ENCODE results near the gene VPS25. TPM values are rescaled to one million over a fixed set of nuclear protein-coding genes. Genes with fewer than 3 reads are reported as not detected.

Gene VPS25
- total RNA-seq, 6 donors from 2014 or later: 19.0 to 54.6 (median 36.7) TPM

DNA sequence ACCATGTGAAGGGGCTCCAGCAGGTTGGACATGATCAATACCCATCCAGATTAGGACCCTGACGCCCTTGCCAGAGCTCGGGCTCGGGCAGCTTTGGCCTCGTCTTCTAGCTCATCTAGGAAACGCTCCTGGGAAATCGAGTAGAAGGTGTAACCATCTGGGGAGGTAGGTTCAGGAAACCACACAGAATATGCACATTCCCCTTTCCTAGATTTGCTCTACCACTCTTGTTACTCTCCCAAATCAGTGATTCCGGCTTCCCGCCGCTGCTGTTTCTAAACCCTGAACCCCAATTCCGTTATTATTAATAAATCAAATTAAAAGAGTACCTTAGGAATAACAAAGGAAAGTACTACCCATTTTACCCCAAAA, 24.7 kb downstream of the VPS25 start:
- peaks cover 0 to 8% (median 0%) of the 10 kb centered on the region in 4 donors for H3K36me3 ChIP-seq
- ATAC-seq (ENCODE audit: low FRiP score in 2 of 2): no peak
- DNase-seq: no peak
- peaks cover 18 to 24% (median 22%) of the 10 kb centered on the region in 4 donors for H3K4me1 ChIP-seq
- TF ChIP-seq, protein P1, sequence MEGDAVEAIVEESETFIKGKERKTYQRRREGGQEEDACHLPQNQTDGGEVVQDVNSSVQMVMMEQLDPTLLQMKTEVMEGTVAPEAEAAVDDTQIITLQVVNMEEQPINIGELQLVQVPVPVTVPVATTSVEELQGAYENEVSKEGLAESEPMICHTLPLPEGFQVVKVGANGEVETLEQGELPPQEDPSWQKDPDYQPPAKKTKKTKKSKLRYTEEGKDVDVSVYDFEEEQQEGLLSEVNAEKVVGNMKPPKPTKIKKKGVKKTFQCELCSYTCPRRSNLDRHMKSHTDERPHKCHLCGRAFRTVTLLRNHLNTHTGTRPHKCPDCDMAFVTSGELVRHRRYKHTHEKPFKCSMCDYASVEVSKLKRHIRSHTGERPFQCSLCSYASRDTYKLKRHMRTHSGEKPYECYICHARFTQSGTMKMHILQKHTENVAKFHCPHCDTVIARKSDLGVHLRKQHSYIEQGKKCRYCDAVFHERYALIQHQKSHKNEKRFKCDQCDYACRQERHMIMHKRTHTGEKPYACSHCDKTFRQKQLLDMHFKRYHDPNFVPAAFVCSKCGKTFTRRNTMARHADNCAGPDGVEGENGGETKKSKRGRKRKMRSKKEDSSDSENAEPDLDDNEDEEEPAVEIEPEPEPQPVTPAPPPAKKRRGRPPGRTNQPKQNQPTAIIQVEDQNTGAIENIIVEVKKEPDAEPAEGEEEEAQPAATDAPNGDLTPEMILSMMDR (IDR thresholded peaks at IDR 0.05): no peak
- TF ChIP-seq POLR2AphosphoS5 (IDR thresholded peaks at IDR 0.05) (no peak), POLR2A (IDR thresholded peaks at IDR 0.05) (no peak), EP300 (IDR thresholded peaks at IDR 0.05) (no peak)
- 19 to 21% methylated on average over 10 of the region's 10 CpGs for WGBS, 2 donors
- H3K27me3 ChIP-seq: no peaks in the 10 kb centered on the region
- peak overlapping the region; percentile 50 to 95 (median 78) for H3K4me3 ChIP-seq
- H3K9me3 ChIP-seq: no peaks in the 10 kb centered on the region
- H3K27ac ChIP-seq: peak overlapping the region; percentile 55 to 92 (median 78)

DNA sequence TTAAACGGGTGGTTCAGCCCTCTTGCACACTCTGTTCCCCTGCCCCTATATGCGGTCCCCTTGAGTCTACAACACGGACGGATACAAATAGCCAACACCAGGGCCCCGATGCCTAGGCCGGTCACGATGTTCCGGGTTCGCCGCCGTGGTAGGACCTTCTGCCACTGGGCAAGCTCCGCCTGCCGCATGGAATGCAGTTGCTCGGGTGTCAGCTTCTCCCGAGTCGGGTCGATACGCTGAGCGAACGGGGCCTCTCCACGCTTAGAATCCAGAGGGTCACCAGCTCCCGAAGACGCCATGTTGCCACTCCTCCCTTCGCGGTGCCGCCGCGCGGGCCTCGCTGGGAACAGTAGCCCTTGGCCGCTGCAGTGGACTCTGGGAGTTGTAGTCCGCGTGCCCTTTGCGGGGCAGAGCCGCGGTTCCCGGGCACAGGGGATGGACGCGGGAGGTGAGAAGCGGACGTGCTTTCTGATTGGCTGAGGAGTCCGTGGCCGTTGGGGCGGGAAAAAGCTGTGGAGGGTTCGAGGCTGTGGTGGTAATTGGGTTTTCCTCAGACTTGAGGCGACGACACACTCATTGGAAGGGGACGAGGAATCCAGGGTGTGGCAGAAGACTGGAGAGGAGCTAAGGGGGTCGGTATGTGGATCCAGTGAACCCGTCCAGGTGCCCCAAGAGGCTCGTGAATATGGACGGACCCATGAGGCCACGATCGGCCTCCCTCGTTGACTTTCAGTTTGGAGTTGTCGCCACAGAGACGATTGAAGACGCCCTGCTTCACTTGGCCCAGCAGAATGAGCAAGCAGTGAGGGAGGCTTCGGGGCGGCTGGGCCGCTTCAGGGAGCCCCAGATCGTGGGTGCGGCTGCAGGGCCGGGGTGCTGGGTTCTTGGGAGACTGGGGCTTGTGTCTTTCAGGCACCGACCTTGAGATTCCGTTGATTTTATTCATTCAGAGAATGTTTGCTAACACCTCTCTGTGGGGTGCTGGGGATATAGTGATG, 25.4 kb downstream of the VPS25 start, which contains the start of the genes CNTD1 and COA3:
TSS of gene CNTD1 (plus strand) at position 479 of the 998 bp plus-strand sequence. CDS start at position 686, 207 bp downstream.
TSS of gene COA3 (minus strand) at position 322 of the 998 bp plus-strand sequence. CDS start at position 299, 23 bp downstream.
- peak within 1 kb of the TSS; percentile 55 to 92 (median 78) for H3K27ac ChIP-seq
- WGBS, 2 donors: 21 to 26% methylated on average over 41 to 66 of the region's 66 CpGs
- TF ChIP-seq, protein P1 (IDR thresholded peaks at IDR 0.05): peak in 2 of 6 experiments; percentile 17 to 28
- peak; percentile 38 to 55 for TF ChIP-seq POLR2AphosphoS5 (IDR thresholded peaks at IDR 0.05)
- TF ChIP-seq POLR2A (IDR thresholded peaks at IDR 0.05): peak in 2 of 4 donors; percentile 24 to 47
- no peak for TF ChIP-seq EP300 (IDR thresholded peaks at IDR 0.05)
- peaks cover 18 to 24% (median 22%) of the 10 kb centered on the region in 4 donors for H3K4me1 ChIP-seq
- peak; percentile 93 to 99 for ATAC-seq (ENCODE audit: low FRiP score in 2 of 2)
- H3K36me3 ChIP-seq: peaks cover 0 to 8% (median 0%) of the 10 kb centered on the region in 4 donors
- DNase-seq: peak; percentile 88 to 96
- peak within 1 kb of the TSS; percentile 50 to 95 (median 78) for H3K4me3 ChIP-seq
- H3K27me3 ChIP-seq: no peaks in the 10 kb centered on the region
- no peaks in the 10 kb centered on the region for H3K9me3 ChIP-seq

DNA sequence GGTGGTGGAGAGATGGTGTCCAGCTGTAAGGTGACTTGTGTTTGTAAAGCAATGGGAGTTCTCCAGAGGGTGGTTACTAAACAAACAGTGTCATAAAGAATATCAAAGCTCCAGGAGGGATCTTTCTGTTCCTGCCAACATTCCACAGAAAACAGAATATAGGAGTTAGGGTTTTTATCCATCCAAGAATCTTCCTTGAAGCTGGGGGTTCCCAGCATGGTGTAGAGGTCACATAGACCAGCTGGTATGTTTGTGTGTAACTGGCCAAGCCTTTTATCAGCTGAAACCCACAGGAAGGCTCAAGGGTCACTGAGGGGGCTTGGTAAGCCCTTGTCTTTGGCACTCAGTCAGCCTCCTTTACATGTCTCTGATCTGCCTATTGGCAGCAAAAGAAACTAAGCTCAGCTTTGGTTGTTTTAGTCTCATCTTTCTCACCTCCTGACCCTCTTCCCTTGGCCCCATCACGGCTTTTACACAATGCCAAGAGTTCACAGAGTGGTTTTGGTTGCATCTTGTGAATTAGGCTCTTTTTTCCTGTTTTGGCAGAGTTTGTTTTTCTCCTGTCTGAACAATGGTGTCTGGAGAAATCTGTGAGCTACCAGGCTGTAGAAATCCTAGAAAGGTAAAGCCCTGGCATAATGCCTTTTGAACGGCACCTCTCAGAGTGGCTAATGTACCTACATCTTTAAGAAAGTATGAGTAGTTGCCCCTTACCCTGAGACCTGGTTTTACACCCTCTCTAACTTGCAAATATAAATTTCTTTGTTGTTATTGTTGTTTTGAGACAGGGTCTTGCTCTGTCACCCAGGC, 30.0 kb downstream of the VPS25 start:
- no peak for ATAC-seq (ENCODE audit: low FRiP score in 2 of 2)
- H3K4me1 ChIP-seq: peaks cover 4 to 6% (median 5%) of the 10 kb centered on the region in 4 donors

DNA sequence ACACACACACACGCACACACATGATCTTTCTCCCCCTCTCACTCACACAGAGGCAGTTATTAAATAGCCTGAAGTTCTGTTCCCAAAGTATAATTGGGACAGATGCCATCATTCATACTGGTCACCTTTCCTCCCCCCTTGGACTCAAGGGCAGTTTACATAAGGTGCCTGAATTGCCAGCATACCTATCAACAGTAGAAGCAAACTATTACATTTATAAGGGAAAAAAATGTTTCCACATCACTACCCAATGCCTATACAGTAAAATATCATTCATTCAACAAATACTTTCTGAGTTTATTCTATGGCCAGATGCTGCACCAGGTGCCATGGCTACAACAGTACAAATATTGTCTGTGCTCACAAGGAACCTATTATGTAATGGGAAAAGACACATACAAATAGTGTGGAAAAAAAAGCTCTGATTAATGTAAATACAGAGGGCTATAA, 31.7 kb downstream of the VPS25 start:
- ATAC-seq (ENCODE audit: low FRiP score in 2 of 2): peak in 1 of 2 donors; percentile 80
- peaks cover 0 to 8% (median 4%) of the 10 kb centered on the region in 4 donors for H3K36me3 ChIP-seq
- H3K27me3 ChIP-seq: no peaks in the 10 kb centered on the region
- peak overlapping the region in 1 of 4 donors; percentile 60 for H3K27ac ChIP-seq
- WGBS, 2 donors: 67 to 80% methylated on average over 1 of the region's 1 CpG
- H3K4me3 ChIP-seq: no peak overlapping the region
- no peak for TF ChIP-seq POLR2AphosphoS5 (IDR thresholded peaks at IDR 0.05)
- TF ChIP-seq EP300 (IDR thresholded peaks at IDR 0.05): no peak
- TF ChIP-seq POLR2A (IDR thresholded peaks at IDR 0.05): no peak
- TF ChIP-seq, protein P1 (IDR thresholded peaks at IDR 0.05): no peak
- DNase-seq: peak in 1 of 2 donors; percentile 26
- no peaks in the 10 kb centered on the region for H3K4me1 ChIP-seq
- no peaks in the 10 kb centered on the region for H3K9me3 ChIP-seq

More for the DNA sequence above, 30.0 kb downstream of the VPS25 start:
- no peak overlapping the region for H3K27ac ChIP-seq
- no peak for DNase-seq
- H3K9me3 ChIP-seq: no peaks in the 10 kb centered on the region
- no peaks in the 10 kb centered on the region for H3K27me3 ChIP-seq
- TF ChIP-seq EP300 (IDR thresholded peaks at IDR 0.05) (no peak), POLR2A (IDR thresholded peaks at IDR 0.05) (no peak), POLR2AphosphoS5 (IDR thresholded peaks at IDR 0.05) (no peak)
- TF ChIP-seq, protein P1 (IDR thresholded peaks at IDR 0.05): no peak
- WGBS, 2 donors: 44 to 51% methylated on average over 2 of the region's 2 CpGs
- H3K4me3 ChIP-seq: no peak overlapping the region
- no peaks in the 10 kb centered on the region for H3K36me3 ChIP-seq

Data from upper lobe of left lung (tissue), 6 donors.